OCI-M2 (cell line): Measurements from ENCODE around the gene ARHGAP20.

ENCODE experiments used
- DNase-seq: peaks from one replicate; lab custom pipeline; 2025; ENCODE audit not compliant: unreplicated experiment; lab: John Stamatoyannopoulos, UW

The ARHGAP20 gene, protein sequence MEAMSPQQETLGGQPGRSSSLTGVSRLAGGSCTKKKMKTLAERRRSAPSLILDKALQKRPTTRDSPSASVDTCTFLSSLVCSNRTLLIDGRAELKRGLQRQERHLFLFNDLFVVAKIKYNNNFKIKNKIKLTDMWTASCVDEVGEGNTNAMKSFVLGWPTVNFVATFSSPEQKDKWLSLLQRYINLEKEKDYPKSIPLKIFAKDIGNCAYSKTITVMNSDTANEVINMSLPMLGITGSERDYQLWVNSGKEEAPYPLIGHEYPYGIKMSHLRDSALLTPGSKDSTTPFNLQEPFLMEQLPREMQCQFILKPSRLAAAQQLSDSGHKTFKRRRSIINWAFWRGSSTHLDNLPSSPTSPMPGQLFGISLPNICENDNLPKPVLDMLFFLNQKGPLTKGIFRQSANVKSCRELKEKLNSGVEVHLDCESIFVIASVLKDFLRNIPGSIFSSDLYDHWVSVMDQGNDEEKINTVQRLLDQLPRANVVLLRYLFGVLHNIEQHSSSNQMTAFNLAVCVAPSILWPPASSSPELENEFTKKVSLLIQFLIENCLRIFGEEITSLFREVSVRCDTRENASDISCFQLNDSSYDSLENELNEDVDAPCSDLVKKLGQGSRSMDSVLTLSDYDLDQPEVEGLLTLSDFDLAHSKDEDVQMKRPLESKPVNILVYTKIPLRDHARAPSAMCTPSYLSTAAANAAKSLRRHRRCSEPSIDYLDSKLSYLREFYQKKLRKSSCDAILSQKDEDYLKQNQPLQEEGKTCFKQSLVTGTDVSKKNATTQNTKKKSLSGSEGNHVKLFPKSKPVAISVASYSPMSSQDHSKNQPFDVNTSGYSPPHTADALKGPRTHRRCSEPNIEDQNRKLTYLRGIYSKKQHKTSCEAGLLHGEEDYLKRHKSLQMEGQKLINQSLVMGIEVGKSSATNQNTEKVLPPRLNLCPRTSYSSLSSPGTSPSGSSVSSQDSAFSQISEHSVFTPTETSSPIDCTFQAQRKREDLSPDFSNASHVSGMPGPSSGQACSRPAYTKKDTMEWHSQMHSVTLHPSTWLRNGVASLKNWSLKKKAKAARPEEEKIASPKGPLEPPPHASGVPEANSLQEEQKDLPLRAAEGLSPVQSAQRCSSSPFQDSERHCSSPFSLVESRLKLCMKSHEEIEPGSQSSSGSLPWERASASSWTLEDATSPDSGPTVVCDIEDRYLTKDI

DNA sequence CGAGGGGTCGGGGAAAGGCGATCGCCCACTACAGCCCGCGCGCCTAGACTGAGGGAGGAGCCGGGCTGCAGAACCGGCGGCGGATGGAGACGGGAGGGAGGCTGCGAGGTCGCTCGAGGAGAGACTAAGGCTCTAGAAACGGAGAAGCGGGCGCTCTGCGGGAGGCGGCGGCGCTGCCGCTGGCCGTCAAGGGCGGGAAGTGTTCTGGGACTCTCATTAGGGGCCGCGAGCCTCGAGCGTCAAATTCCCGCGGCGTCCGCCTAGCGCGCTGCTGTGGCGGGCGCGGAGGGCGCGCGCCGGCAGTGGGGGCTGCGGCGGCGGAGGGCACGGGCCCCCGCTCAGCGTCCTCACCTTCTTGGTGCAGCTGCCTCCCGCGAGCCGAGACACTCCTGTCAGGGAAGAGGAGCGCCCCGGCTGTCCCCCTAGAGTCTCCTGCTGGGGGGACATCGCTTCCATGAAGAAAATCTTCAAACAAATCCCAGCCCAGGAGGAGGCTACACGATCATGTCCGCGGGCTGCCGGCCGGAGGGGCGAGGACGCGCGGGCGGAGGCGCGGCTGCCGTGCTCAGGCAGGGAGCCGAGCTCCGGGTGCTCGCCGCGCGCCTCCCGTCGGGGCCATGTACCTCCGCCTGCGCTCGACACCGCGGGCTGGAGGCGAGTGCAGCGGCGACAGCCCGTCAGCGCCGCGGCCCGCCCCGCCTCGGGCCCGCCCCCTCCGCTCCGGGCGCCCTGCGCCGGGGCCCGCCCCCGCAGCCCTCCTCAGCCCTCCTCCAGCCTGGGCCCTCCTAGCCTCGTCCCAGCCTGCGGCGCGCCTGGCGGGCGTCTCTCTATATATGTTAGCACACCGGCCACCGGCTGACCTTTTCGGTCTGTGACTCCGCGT is at the start of gene ARHGAP20:
Gene ARHGAP20 (minus strand): TSS at position 662 of the 883 bp plus-strand sequence. CDS start 206 bp downstream, at position 456.
- DNase-seq, result no peak

GRCh38 chr11:110761991-110762390 is 49.8 kb upstream of the ARHGAP20 start:
- no peak for DNase-seq

DNA sequence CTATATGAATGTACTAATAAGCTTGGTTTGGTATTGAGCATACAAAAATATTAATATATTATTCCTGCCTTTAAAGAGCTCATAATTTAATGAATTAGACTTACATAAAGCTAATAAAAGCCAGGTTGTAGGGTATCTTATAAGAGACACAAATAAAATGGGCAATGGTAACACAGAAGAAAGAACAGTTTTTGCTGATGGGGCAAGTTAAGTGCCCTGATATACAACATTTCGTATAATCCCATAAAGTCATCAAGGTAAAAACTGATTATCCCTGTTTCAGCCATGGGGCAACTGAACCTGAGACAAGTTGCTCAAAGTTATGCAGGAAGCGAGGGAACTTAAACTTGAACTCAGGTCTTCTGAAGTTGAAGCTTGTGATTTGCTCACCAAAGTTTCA is 48.9 kb upstream of the ARHGAP20 start:
- DNase-seq, result no peak

DNA sequence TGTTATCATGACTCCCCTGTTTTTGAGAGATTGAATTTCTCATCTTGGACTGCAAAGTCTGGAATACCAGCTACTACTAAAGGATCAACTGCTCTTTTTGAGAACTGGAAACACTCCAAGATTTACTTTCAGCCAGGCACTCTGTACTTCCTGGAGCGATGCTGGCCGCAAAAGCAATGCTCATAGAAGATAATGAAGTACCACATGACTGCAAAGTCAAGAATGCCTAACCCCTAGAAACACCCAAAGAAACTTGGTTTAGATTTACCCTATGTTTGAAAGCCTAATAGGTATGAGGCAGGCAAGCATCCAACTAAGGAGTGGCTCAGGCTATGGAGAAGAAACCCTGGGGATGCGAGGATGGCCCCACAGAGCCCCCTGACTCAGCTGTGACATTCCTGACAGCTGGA is 47.7 kb upstream of the ARHGAP20 start:
- DNase-seq, result no peak

DNA sequence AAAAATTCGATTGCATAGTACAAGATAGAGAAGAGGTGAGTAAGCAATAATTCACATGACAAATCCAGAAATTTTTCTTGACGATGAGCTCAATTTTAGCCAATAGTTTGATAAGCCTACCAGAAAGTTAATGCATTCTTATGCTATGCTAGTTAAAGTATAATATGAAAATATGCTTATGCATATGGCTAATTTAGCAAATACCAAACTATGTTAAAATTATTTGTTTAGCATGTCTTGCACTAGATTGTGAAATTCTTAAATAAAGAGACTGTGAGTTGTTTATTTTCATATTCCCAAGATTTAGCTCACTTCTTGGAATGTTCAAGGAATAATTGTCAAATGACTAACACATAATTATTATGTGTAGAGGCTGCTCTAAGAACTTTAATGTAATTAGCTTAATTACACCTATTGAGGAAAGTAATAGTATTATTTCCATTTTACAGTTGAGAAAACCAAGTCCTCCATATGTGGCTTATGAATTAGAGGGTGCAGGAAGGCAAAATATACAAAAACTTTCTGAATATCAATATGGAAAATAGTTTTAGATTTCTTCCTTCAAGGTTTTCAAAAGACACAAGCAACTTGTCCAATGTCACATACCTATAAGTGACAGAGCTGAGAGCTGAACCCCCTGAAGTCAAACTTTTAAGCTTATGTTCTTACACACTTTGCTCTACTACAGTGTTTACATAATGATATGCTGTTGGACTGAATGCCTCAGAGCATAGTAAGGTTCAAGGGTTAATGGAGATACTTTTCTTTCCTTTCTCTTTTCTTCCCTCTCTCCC is 45.9 kb upstream of the ARHGAP20 start:
- DNase-seq, result no peak

- DNase-seq, result no peak
These were observed 44.8 kb upstream of the ARHGAP20 start for GRCh38 chr11:110757066-110757465.

- no peak for DNase-seq
These were observed 43.7 kb upstream of the ARHGAP20 start for GRCh38 chr11:110755941-110756340.

- no peak for DNase-seq
These were observed 40.7 kb upstream of the ARHGAP20 start for GRCh38 chr11:110752890-110753289.

DNA sequence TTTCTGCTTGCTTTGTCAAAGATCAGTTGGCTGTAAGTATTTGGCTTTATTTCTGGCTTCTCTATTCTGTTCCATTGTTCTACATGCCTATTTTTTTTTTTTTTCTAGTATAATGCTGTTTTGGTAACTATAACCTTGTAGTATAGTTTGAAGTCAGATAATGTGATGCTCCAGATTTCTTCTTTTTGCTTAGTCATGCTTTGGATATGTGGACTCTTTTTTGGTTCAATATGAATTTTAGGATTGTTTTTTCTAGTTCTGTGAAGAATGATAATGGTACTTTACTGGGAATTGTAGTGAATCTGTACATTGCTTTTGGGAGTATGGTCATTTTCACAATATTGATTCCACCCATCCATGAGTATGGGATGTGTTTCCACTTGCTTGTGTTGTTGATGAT is 37.9 kb upstream of the ARHGAP20 start:
- DNase-seq, result no peak

GRCh38 chr11:110747531-110747930 is 35.3 kb upstream of the ARHGAP20 start:
- no peak for DNase-seq

DNA sequence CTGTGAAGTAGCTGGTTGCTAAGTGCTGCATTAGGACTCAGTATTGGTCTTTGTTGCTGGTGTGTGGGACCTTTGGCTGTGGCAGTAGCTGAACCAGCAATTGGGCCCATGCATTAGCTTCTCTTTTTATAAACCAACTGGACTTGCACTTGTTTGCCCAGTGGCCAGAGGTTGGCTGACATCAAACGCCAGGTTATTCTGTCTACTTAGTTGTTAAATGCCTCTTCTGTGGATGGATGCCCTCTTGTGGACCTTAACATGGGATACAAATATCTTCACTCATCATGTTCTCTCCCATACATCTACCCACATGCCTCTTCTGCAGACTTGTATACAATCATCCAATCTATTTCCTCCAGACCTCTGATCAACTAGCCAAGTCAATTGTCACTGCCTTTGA is 26.4 kb upstream of the ARHGAP20 start:
- no peak for DNase-seq

DNA sequence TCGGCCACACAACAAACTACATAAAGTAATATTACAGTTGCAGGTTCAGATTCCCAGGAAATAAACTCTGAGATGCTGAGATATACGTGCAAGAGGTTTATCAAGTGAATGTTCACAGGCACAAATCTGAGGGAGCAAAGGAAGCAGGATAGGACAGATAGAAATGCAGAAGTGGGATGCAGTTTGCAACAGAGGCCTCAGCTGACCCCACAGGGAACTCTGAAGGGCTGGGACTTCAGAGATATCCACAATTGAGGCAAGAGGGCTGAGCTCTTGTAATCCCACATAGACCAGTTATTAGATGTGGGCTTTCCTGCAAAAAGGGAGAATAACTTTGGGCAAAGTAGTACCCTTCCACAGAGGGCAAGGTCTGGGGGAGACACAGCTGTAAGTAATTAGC is 25.4 kb upstream of the ARHGAP20 start:
- no peak for DNase-seq

DNA sequence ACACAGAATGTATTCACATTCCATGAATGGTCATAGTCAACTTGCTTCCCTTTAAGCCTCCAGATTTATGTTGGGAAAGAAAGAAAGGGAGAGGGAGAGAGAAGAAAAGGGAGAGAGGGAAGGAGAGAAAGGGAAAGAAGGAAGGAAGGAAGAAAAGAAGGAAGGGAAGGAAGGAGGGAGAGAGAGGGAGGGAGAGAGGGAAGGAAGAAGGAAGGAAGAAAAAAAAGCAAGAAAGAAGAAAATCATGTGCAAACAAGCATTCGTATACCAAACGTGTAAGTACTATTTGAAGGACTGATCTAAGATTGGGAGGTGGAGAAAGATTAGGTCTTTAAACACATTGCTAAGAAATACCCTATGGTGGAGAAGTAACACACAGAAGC is 23.9 kb upstream of the ARHGAP20 start:
- no peak for DNase-seq

DNA sequence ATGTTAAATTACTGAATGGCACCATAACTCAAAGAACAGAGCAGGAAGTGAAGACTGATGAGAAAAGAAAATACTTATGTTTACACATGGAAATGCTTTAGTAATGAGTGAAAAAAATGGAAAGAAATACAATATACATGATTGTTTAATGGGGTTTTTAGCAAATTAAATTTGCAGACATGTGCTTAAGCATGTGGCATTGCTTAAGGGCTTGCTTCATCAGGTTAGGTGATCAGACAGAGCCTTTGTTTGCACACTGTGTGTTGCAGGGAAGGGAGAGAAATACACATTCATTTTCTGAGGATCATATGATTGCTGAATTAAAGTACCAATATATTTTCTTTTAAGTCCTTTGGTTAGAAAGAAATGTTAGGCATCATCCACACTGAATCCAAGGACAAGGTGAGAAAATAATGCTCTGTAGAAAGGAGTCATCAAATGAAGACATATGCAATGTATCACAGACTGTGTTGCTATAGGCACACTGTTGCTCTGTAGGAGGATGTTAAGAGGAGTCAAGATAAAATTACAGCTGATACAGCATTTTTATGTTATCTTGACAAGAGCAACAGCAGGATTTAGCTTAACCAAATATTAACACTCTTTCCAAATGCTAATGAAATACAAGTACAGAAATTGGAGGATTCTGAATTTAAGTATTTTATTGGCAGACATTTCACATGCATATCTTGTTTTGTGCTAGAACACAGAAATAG is 23.4 kb upstream of the ARHGAP20 start:
- no peak for DNase-seq

DNA sequence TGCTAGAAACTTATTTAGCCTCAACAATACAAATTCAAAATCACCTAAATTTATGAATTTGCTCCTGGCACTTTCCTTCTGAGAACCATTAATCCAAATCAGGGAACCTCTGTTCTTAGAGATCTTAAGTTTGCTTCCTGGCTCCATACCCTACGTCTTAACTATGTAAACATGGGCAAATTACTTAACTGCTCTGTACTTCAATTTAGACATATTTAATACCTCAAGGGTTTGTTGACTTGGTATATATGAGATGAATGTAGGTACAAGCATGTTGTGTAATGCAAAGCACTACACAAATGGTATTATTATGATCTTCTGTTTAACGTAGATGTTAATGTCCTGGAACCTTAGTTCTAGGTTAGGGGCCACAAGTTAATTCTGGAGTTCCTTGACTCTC is 22.6 kb upstream of the ARHGAP20 start:
- DNase-seq, result no peak

- no peak for DNase-seq
These were observed 18.5 kb upstream of the ARHGAP20 start for GRCh38 chr11:110730773-110731172.

- no peak for DNase-seq
These were observed 16.6 kb upstream of the ARHGAP20 start for GRCh38 chr11:110728883-110729282.

DNA sequence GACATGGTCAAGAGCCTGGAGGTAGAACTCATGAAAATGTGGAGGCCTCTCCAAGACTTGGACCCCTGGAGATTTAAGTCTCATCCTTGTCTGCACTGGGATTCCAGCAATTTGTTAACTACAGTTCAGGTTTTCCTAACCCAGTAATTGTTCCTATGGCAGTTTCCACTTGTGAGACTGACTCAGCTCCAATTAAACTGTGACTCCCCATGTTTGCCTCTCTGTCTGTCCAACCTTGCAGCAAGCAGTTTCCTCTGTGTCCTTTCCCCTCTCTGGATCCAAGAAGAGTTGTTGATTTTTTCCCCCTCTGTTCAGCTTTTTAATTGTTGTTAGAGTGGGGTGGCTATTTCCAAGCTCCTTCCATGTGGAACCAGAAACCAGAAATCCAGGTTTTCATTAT is 16.2 kb upstream of the ARHGAP20 start:
- no peak for DNase-seq

- no peak for DNase-seq
These were observed 12.1 kb upstream of the ARHGAP20 start for GRCh38 chr11:110724358-110724757.
